ENCODE data around the gene RAD52.
"Not testable (repeated sequence)": the region's sequence is repeated elsewhere in the genome, so short reads cannot be mapped to it uniquely, and the experiment has no call there.

The RAD52 gene

DNA sequence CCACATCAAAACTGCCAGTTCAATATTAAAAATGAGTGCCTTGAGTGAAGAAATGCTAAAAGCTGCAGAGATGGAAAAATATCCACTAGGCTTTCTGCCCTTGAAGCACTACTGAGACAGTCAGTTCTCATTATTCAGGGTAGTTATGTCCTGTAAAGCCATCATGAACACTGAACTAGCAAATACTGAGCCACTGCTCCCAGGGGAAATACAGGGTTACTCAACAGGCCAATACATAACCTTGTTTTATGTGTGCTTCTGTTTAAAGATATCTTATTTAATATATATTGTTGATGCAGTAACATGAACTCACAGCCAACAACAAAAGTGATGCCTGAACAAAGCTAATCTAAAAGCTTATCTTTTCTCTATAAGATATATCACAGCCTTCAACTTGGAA, 3.3 kb downstream of the RAD52 start:
- Histone ChIP-seq H3K9ac (ENCODE audit: low read length in 5 of 5) (no peak overlapping the region), H3K4me1 (ENCODE audit: control insufficient read depth in 5 of 5, insufficient read depth in 5 of 5, low read length in 5 of 5) (peaks cover 2 to 25% (median 15%) of the 10 kb centered on the region in 5 donors), H3K9me3 (ENCODE audit: control insufficient read depth in 5 of 5, low read length in 5 of 5) (no peaks in the 10 kb centered on the region), H3K4me3 (ENCODE audit: low read depth in 1 of 5, low read length in 5 of 5) (no peak overlapping the region), H3K27me3 (ENCODE audit: control insufficient read depth in 5 of 5, insufficient read depth in 4 of 5, low read length in 5 of 5) (no peaks in the 10 kb centered on the region), H3K36me3 (ENCODE audit: control insufficient read depth in 5 of 5, insufficient read depth in 5 of 5, low read length in 5 of 5) (peaks cover 0 to 17% (median 0%) of the 10 kb centered on the region in 5 donors), H3K27ac (ENCODE audit: low read depth, low read length) (no peak overlapping the region)

- Histone ChIP-seq H3K9ac (ENCODE audit: low read length in 5 of 5) (no peak overlapping the region), H3K27me3 (ENCODE audit: control insufficient read depth in 5 of 5, insufficient read depth in 4 of 5, low read length in 5 of 5) (no peaks in the 10 kb centered on the region), H3K9me3 (ENCODE audit: control insufficient read depth in 5 of 5, low read length in 5 of 5) (no peaks in the 10 kb centered on the region), H3K4me1 (ENCODE audit: control insufficient read depth in 5 of 5, insufficient read depth in 5 of 5, low read length in 5 of 5) (peaks cover 0 to 22% (median 14%) of the 10 kb centered on the region in 5 donors), H3K36me3 (ENCODE audit: control insufficient read depth in 5 of 5, insufficient read depth in 5 of 5, low read length in 5 of 5) (peaks cover 0 to 19% (median 2%) of the 10 kb centered on the region in 5 donors), H3K4me3 (ENCODE audit: low read depth in 1 of 5, low read length in 5 of 5) (no peak overlapping the region), H3K27ac (ENCODE audit: low read depth, low read length) (no peak overlapping the region)
These were observed 5.3 kb downstream of the RAD52 start for GRCh38 chr12:944211-944610.

- no peak overlapping the region for H3K27ac ChIP-seq (ENCODE audit: low read depth, low read length)
- no peaks in the 10 kb centered on the region for H3K27me3 ChIP-seq (ENCODE audit: control insufficient read depth in 5 of 5, insufficient read depth in 4 of 5, low read length in 5 of 5)
- no peak overlapping the region for H3K4me3 ChIP-seq (ENCODE audit: low read depth in 1 of 5, low read length in 5 of 5)
- H3K9me3 ChIP-seq (ENCODE audit: control insufficient read depth in 5 of 5, low read length in 5 of 5) = no peaks in the 10 kb centered on the region
- H3K36me3 ChIP-seq (ENCODE audit: control insufficient read depth in 5 of 5, insufficient read depth in 5 of 5, low read length in 5 of 5) = peaks cover 0 to 26% (median 2%) of the 10 kb centered on the region in 5 donors
- H3K9ac ChIP-seq (ENCODE audit: low read length in 5 of 5) = no peak overlapping the region
- H3K4me1 ChIP-seq (ENCODE audit: control insufficient read depth in 5 of 5, insufficient read depth in 5 of 5, low read length in 5 of 5) = peaks cover 0 to 11% (median 3%) of the 10 kb centered on the region in 5 donors
These were observed 6.4 kb downstream of the RAD52 start for GRCh38 chr12:943051-943450.

DNA sequence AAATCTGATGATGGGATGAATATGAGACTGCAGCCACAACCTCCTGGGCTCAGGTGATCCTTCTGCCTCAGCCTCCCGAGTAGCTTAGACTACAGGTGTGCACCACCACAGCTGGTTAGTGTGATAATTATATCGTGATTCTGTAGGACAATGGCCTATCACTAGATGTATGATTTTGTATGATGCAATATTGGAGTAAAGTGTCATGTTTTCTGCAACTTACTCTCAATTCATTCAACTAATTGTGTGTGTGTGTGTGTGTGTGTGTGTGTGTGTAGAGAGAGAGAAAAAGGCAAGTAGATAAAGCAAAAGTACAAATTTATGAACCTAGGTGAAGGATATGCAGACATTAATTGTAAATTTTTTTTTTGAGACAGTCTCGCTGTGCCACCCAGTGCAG, 10.7 kb downstream of the RAD52 start:
- Histone ChIP-seq H3K9ac (ENCODE audit: low read length in 5 of 5) (no peak overlapping the region), H3K9me3 (ENCODE audit: control insufficient read depth in 5 of 5, low read length in 5 of 5) (no peaks in the 10 kb centered on the region), H3K4me3 (ENCODE audit: low read depth in 1 of 5, low read length in 5 of 5) (no peak overlapping the region), H3K4me1 (ENCODE audit: control insufficient read depth in 5 of 5, insufficient read depth in 5 of 5, low read length in 5 of 5) (no peaks in the 10 kb centered on the region), H3K27me3 (ENCODE audit: control insufficient read depth in 5 of 5, insufficient read depth in 4 of 5, low read length in 5 of 5) (no peaks in the 10 kb centered on the region), H3K27ac (ENCODE audit: low read depth, low read length) (no peak overlapping the region), H3K36me3 (ENCODE audit: control insufficient read depth in 5 of 5, insufficient read depth in 5 of 5, low read length in 5 of 5) (peaks cover 0 to 27% (median 2%) of the 10 kb centered on the region in 5 donors)

- Histone ChIP-seq H3K27me3 (ENCODE audit: control insufficient read depth in 5 of 5, insufficient read depth in 4 of 5, low read length in 5 of 5) (no peaks in the 10 kb centered on the region), H3K27ac (ENCODE audit: low read depth, low read length) (no peak overlapping the region), H3K9ac (ENCODE audit: low read length in 5 of 5) (no peak overlapping the region), H3K4me1 (ENCODE audit: control insufficient read depth in 5 of 5, insufficient read depth in 5 of 5, low read length in 5 of 5) (peaks cover 0 to 2% (median 0%) of the 10 kb centered on the region in 5 donors), H3K9me3 (ENCODE audit: control insufficient read depth in 5 of 5, low read length in 5 of 5) (no peaks in the 10 kb centered on the region), H3K4me3 (ENCODE audit: low read depth in 1 of 5, low read length in 5 of 5) (no peak overlapping the region), H3K36me3 (ENCODE audit: control insufficient read depth in 5 of 5, insufficient read depth in 5 of 5, low read length in 5 of 5) (peaks cover 4 to 18% (median 5%) of the 10 kb centered on the region in 5 donors)
These were observed 12.8 kb downstream of the RAD52 start for GRCh38 chr12:936377-937345.

DNA sequence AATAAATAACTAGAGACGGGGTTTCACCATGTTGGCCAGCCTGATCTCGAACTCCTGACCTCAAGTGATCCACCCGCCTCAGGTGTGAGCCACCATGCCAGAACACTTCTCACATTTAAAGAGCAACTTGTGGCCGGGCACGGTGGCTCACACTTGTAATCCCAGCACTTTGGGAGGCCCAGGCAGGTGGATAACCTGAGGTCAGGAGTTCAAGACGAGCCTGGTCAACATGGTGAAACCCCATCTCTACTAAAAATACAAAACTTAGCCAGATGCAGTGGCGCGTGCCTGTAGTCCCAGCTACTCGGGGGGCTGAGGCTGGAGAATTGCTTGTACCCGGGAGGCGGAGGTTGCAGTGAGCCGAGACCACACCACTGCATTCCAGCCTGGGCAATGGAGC, 13.6 kb downstream of the RAD52 start:
- H3K27me3 ChIP-seq (ENCODE audit: control insufficient read depth in 5 of 5, insufficient read depth in 4 of 5, low read length in 5 of 5); H3K4me3 ChIP-seq (ENCODE audit: low read depth in 1 of 5, low read length in 5 of 5); H3K9ac ChIP-seq (ENCODE audit: low read length in 5 of 5); H3K4me1 ChIP-seq (ENCODE audit: control insufficient read depth in 5 of 5, insufficient read depth in 5 of 5, low read length in 5 of 5); H3K9me3 ChIP-seq (ENCODE audit: control insufficient read depth in 5 of 5, low read length in 5 of 5); H3K27ac ChIP-seq (ENCODE audit: low read depth, low read length): not testable (repeated sequence)
- H3K36me3 ChIP-seq (ENCODE audit: control insufficient read depth in 5 of 5, insufficient read depth in 5 of 5, low read length in 5 of 5) = peaks cover 9 to 26% (median 10%) of the 10 kb centered on the region in 5 donors

DNA sequence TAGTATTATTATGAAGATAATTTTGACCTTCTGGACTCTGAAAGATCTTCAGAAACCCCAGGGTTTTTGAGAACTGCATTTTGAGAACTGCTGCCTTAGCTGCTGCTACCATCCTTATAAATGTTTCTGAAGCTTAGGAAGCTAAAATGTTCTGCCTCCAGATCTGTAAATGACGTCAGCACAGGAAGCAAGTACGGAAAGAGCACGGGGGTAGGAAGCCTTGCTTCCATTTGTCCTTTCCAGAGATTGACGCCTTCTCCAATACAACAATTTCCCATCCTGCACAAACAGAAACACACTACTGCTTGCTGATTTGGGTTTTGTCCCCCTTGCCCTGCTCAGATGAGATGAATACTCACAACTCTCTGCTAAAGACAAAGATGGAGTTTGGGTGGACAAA, 17.9 kb downstream of the RAD52 start:
- Histone ChIP-seq H3K27ac (ENCODE audit: low read depth, low read length) (no peak overlapping the region), H3K36me3 (ENCODE audit: control insufficient read depth in 5 of 5, insufficient read depth in 5 of 5, low read length in 5 of 5) (peaks cover 10 to 47% (median 37%) of the 10 kb centered on the region in 5 donors), H3K9ac (ENCODE audit: low read length in 5 of 5) (no peak overlapping the region), H3K9me3 (ENCODE audit: control insufficient read depth in 5 of 5, low read length in 5 of 5) (no peaks in the 10 kb centered on the region), H3K27me3 (ENCODE audit: control insufficient read depth in 5 of 5, insufficient read depth in 4 of 5, low read length in 5 of 5) (no peaks in the 10 kb centered on the region), H3K4me1 (ENCODE audit: control insufficient read depth in 5 of 5, insufficient read depth in 5 of 5, low read length in 5 of 5) (peaks cover 0 to 4% (median 0%) of the 10 kb centered on the region in 5 donors), H3K4me3 (ENCODE audit: low read depth in 1 of 5, low read length in 5 of 5) (no peak overlapping the region)

DNA sequence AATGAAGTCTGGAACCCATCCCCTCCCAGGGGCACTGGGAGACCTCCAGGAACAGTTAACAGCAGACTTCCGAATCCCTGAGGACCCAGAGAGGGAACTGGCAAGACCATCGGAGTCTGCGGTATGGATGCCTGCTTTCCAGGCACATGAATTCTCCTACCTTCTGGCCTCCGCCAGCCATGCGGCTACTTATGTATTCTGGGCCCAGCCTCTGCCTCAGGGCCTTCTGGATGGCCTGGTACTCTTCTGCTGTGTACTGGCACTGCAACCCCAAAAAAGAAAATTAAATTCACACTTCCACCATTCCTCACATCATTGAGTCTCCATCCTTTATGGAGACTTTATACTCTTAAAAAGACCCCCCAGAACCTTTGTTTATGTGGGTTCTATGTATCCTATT, 18.4 kb downstream of the RAD52 start:
- H3K27me3 ChIP-seq (ENCODE audit: control insufficient read depth in 5 of 5, insufficient read depth in 4 of 5, low read length in 5 of 5) = no peaks in the 10 kb centered on the region
- H3K36me3 ChIP-seq (ENCODE audit: control insufficient read depth in 5 of 5, insufficient read depth in 5 of 5, low read length in 5 of 5) = peaks cover 10 to 50% (median 42%) of the 10 kb centered on the region in 5 donors
- no peaks in the 10 kb centered on the region for H3K9me3 ChIP-seq (ENCODE audit: control insufficient read depth in 5 of 5, low read length in 5 of 5)
- no peak overlapping the region for H3K9ac ChIP-seq (ENCODE audit: low read length in 5 of 5)
- H3K27ac ChIP-seq (ENCODE audit: low read depth, low read length) = no peak overlapping the region
- no peak overlapping the region for H3K4me3 ChIP-seq (ENCODE audit: low read depth in 1 of 5, low read length in 5 of 5)
- H3K4me1 ChIP-seq (ENCODE audit: control insufficient read depth in 5 of 5, insufficient read depth in 5 of 5, low read length in 5 of 5) = peaks cover 0 to 4% (median 0%) of the 10 kb centered on the region in 5 donors

DNA sequence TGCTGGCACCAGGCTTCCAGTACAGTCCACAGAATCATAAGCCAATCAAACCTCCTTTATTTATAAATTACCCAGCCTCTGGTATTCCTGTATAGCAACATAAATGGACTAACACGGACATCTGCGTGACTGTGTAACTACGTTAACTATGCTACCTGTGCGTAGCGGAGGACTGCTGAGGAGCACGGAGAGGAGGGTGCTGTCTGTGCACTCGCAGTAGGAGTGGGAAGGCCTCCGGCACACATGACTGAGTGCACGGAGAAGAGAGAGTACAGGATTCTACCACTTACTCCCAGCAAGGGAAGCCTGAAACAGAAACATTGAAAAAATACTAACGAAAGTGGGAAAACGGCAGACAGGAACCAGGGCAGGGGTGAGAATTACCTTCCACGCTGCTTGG, 22.9 kb downstream of the RAD52 start:
- Histone ChIP-seq H3K36me3 (ENCODE audit: control insufficient read depth in 5 of 5, insufficient read depth in 5 of 5, low read length in 5 of 5) (peaks cover 12 to 76% (median 57%) of the 10 kb centered on the region in 5 donors), H3K4me1 (ENCODE audit: control insufficient read depth in 5 of 5, insufficient read depth in 5 of 5, low read length in 5 of 5) (peaks cover 0 to 2% (median 0%) of the 10 kb centered on the region in 5 donors), H3K4me3 (ENCODE audit: low read depth in 1 of 5, low read length in 5 of 5) (no peak overlapping the region), H3K27ac (ENCODE audit: low read depth, low read length) (no peak overlapping the region), H3K9ac (ENCODE audit: low read length in 5 of 5) (no peak overlapping the region), H3K9me3 (ENCODE audit: control insufficient read depth in 5 of 5, low read length in 5 of 5) (no peaks in the 10 kb centered on the region), H3K27me3 (ENCODE audit: control insufficient read depth in 5 of 5, insufficient read depth in 4 of 5, low read length in 5 of 5) (no peaks in the 10 kb centered on the region)

DNA sequence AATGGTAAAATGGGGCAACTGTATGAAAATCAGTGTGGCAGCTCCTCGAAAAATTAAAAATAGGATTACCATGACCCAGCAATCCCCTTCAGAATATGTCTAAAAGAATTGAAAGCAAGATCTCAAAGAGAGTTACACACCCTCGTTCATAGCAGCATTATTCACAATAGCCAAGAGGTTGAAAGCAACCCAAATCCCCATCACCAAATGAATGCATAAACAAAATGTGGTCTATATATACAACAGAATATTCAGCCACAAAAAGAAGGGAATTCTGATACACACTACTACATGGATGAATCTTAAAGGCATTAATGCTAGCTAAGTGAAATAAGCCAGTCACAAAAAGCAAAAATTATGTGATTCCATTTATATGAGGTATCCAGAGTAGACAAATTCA, 27.2 kb downstream of the RAD52 start:
- H3K4me3 ChIP-seq (ENCODE audit: low read depth in 1 of 5, low read length in 5 of 5) = no peak overlapping the region
- no peak overlapping the region for H3K27ac ChIP-seq (ENCODE audit: low read depth, low read length)
- H3K4me1 ChIP-seq (ENCODE audit: control insufficient read depth in 5 of 5, insufficient read depth in 5 of 5, low read length in 5 of 5) = no peaks in the 10 kb centered on the region
- no peaks in the 10 kb centered on the region for H3K9me3 ChIP-seq (ENCODE audit: control insufficient read depth in 5 of 5, low read length in 5 of 5)
- peaks cover 5 to 54% (median 42%) of the 10 kb centered on the region in 5 donors for H3K36me3 ChIP-seq (ENCODE audit: control insufficient read depth in 5 of 5, insufficient read depth in 5 of 5, low read length in 5 of 5)
- no peak overlapping the region for H3K9ac ChIP-seq (ENCODE audit: low read length in 5 of 5)
- H3K27me3 ChIP-seq (ENCODE audit: control insufficient read depth in 5 of 5, insufficient read depth in 4 of 5, low read length in 5 of 5) = no peaks in the 10 kb centered on the region

Data from subcutaneous abdominal adipose tissue (tissue), 5 donors.